Body of pancreas (tissue), 4 donors: ENCODE results near the gene RANBP10. TPM values are rescaled to one million over a fixed set of nuclear protein-coding genes. Genes with fewer than 3 reads are reported as not detected.

ENCODE experiments used
- ATAC-seq: fragments of 150-250 bp; one replicate; pipeline ENCODE4 v1.9.1; 2016
- DNase-seq, 4 donors: peaks; one replicate each; pipeline ENCODE4 v3.0.0-alpha.2; 2019
- H3K27ac ChIP-seq, 4 donors: fragments of 200-600 bp; sonication (generic); 1 replicate in 3 of 4; 2 replicates in 1 of 4; pipeline versions ENCODE4 v1.5.1 to v1.6.1; 2016 to 2019; ENCODE audit warnings: mild to moderate bottlenecking in 1 of 4, mixed read lengths in 1 of 4, moderate library complexity in 1 of 4
- H3K27me3 ChIP-seq, 2 donors: fragments of 200-600 bp; sonication (generic); one replicate each; pipeline ENCODE4 v1.6.0; 2016; ENCODE audit warnings: mild to moderate bottlenecking in 1 of 2
- H3K36me3 ChIP-seq, 2 donors: fragments of 200-600 bp; sonication (generic); replicated peaks in 1 of 2; 2 replicates each; pipeline ENCODE4 v1.5.1; 2016; ENCODE audit warnings: low read depth in 2 of 2; ENCODE audit not compliant: insufficient read depth in 1 of 2
- H3K4me1 ChIP-seq: fragments of 200-600 bp; sonication (generic); one replicate; pipeline ENCODE4 v1.6.0; 2016
- H3K4me3 ChIP-seq, 2 donors: fragments of 200-600 bp; sonication (generic); 1 replicate in 1 of 2; 2 replicates in 1 of 2; pipeline ENCODE4 v1.5.1; 2016 to 2019
- H3K9me3 ChIP-seq, 3 donors: fragments of 200-600 bp; sonication (generic); 1 replicate in 2 of 3; 2 replicates in 1 of 3; pipeline ENCODE4 v1.5.1; 2016
- CTCF ChIP-seq, 7 experiments: fragments of 450-650 bp in 4 of 7; fragments of 200-600 bp in 3 of 7; sonication (generic) in 3 of 7; IDR thresholded peaks; one replicate each; pipeline ENCODE4 v1.5.1; 2016 to 2019; ENCODE audit warnings: antibody characterized with exemption in 7 of 7
- POLR2A ChIP-seq, 3 donors: fragments of 450-650 bp; IDR thresholded peaks; one replicate each; pipeline ENCODE4 v1.6.1; 2016; ENCODE audit warnings: antibody characterized with exemption in 3 of 3, mild to moderate bottlenecking in 2 of 3
- whole genome bisulfite sequencing, 2 donors: methylation state at CpG; one replicate each; pipeline ENCODE4 v1.1.5; 2017; 5-methylcytosine and 5-hydroxymethylcytosine counted together
- intact Hi-C: fragments of 100-400 bp; cut with DNase I; formaldehyde crosslinking; loops from one replicate; pipeline ENCODE4 v1.15.1; 2023
- total RNA-seq, 2 donors: library from RNA; depleted of rRNA; stranded (reverse); fragments of >200 nt; gene quantifications; one replicate each; pipeline ENCODE4 v1.1.0, GENCODE V29; 2016

RANBP10 gene
- total RNA-seq, 2 donors from 2014 or later = 6.3 to 9.3 TPM

GRCh38 chr16:67801241-67801640, 5.1 kb downstream of the RANBP10 start:
- 67 to 91% methylated on average over 1 of the region's 1 CpG for WGBS, 2 donors
- Histone ChIP-seq H3K4me1 (peaks cover 30% of the 10 kb centered on the region), H3K4me3 (no peak overlapping the region), H3K9me3 (no peaks in the 10 kb centered on the region), H3K27ac (no peak overlapping the region), H3K27me3 (no peaks in the 10 kb centered on the region), H3K36me3 (no peaks in the 10 kb centered on the region)
- intact Hi-C loops = no loop called here
- TF ChIP-seq POLR2A (IDR thresholded peaks at IDR 0.05) = no peak
- TF ChIP-seq CTCF (IDR thresholded peaks at IDR 0.05) = no peak
- no peak for DNase-seq
- no peak for ATAC-seq

DNA sequence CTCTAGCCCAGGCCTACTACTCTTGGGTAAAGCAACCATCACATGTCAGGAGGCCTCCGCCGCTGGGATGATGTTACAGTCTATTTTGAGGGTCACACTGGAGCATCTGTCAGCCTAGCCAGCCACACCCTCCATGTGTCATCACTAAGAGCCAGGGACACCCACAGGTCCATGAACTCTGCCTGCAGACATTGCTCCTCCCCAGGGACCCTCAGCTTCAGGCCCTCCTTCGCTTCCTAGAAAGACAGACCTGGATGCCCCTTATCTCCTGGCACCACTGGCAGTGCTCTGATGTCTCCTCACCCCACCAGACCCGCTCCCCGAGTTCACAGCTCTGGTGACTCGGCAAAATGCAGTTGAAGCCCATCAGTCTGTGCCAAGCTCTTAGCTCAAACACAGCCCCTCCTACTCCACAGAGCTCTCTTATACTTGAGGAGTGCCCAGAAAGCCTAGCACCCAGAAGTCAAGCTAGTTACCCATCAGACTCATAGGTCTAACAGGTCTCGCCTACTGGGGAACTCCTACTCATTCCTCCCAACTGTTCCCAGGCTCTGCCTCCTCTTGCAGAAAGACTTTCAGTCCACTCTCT, 5.9 kb downstream of the RANBP10 start:
- WGBS, 2 donors = 89% methylated on average over 3 to 5 of the region's 7 CpGs
- no peak for TF ChIP-seq POLR2A (IDR thresholded peaks at IDR 0.05)
- no peak for TF ChIP-seq CTCF (IDR thresholded peaks at IDR 0.05)
- Histone ChIP-seq H3K36me3 (no peaks in the 10 kb centered on the region), H3K4me3 (no peak overlapping the region), H3K4me1 (peaks cover 26% of the 10 kb centered on the region), H3K27me3 (no peaks in the 10 kb centered on the region), H3K27ac (no peak overlapping the region), H3K9me3 (no peaks in the 10 kb centered on the region)
- no peak for DNase-seq
- intact Hi-C loops = no loop called here
- no peak for ATAC-seq

DNA sequence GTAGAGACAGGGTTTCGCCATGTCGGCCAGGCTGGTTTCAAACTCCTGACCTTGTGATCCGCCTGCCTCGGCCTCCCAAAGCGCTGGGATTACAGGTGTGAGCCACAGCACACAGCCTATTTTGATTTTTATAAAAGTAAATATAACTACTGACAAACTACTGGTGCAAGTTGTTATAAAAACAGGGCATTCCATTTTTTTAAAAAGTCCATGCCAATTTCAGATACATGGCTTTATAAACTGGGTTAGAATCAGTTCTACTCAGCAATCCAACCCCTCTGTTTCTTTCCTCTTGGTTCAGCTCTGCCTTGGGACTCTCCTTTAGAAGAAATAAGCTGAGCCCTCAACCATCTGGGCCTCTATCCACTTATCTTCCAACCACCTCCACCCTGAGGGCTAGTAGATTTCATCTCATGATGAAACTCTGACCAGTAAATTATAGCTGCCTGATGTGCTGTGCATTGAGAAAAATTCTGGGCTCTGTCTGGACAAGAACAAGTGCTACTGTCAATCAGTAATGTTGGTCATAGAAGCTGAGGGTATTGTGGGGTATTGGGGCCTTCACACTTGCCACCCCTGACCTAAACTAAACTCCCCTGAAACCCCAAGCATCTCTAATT, 10.2 kb downstream of the RANBP10 start:
- intact Hi-C loops = no loop called here
- H3K27me3 ChIP-seq = no peaks in the 10 kb centered on the region
- no peak for TF ChIP-seq POLR2A (IDR thresholded peaks at IDR 0.05)
- H3K4me1 ChIP-seq = peaks cover 8% of the 10 kb centered on the region
- no peaks in the 10 kb centered on the region for H3K36me3 ChIP-seq
- H3K27ac ChIP-seq = no peak overlapping the region
- no peaks in the 10 kb centered on the region for H3K9me3 ChIP-seq
- ATAC-seq (no peak), DNase-seq (no peak)
- 96 to 99% methylated on average over 5 of the region's 5 CpGs for WGBS, 2 donors
- H3K4me3 ChIP-seq = no peak overlapping the region

GRCh38 chr16:67790071-67790470, 16.3 kb downstream of the RANBP10 start:
- no peak overlapping the region for H3K4me3 ChIP-seq
- H3K36me3 ChIP-seq = no peaks in the 10 kb centered on the region
- no peak for ATAC-seq
- intact Hi-C loops = no loop called here
- TF ChIP-seq CTCF (IDR thresholded peaks at IDR 0.05) = no peak
- TF ChIP-seq POLR2A (IDR thresholded peaks at IDR 0.05) = no peak
- DNase-seq = no peak
- no peaks in the 10 kb centered on the region for H3K27me3 ChIP-seq
- no peak overlapping the region for H3K27ac ChIP-seq
- H3K4me1 ChIP-seq = peaks cover 4% of the 10 kb centered on the region
- H3K9me3 ChIP-seq = no peaks in the 10 kb centered on the region

- no peaks in the 10 kb centered on the region for H3K36me3 ChIP-seq
- 89 to 94% methylated on average over 5 of the region's 5 CpGs for WGBS, 2 donors
- H3K27ac ChIP-seq = no peak overlapping the region
- no peaks in the 10 kb centered on the region for H3K27me3 ChIP-seq
- ATAC-seq (no peak), DNase-seq (no peak)
- H3K4me1 ChIP-seq = peaks cover 4% of the 10 kb centered on the region
- H3K4me3 ChIP-seq = no peak overlapping the region
- intact Hi-C loops = no loop called here
- TF ChIP-seq POLR2A (IDR thresholded peaks at IDR 0.05) (no peak), CTCF (IDR thresholded peaks at IDR 0.05) (no peak)
- H3K9me3 ChIP-seq = no peaks in the 10 kb centered on the region
These were observed 19.9 kb downstream of the RANBP10 start for GRCh38 chr16:67786491-67786890.
